ENCODE results near the gene MAP3K8. TPM values are rescaled to one million over a fixed set of nuclear protein-coding genes. Genes with fewer than 3 reads are reported as not detected.
"Not testable (repeated sequence)": the region's sequence is repeated elsewhere in the genome, so short reads cannot be mapped to it uniquely, and the experiment has no call there.

The MAP3K8 gene
- polyA plus RNA-seq, 1 donor: 2.3 TPM

DNA sequence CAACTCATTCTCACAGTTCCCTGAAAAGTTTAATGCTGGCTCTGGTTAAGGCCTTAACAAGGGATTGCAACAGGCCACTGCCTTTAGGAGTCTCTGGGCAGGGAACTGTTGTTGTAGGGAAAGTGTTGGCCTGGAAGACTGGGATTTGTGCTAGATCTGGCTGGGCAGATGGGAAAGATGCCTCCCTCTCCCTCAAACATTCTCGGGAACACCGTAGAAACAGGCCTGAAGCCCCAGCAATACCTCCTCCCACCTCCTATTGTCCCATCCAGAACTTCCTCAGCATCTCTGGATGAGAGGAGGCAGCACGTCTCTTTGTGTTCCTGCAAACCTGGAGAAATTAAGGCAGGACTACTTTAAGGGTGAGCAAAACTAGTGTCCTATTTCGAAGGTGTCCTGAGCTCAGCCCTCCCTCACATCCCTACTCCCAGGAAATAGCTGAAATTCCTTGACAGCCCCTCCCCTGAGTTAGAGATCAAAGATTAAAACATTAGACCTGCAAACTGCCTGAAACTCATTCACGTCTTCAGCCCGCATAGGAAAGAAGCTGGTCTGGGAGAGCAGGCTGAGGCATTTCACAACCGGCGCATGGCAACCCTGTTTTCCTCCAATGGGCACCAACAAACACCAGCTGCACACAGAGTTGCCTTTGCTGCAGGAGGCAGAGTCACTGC is 10.9 kb upstream of the MAP3K8 start:
- no peak for DNase-seq

DNA sequence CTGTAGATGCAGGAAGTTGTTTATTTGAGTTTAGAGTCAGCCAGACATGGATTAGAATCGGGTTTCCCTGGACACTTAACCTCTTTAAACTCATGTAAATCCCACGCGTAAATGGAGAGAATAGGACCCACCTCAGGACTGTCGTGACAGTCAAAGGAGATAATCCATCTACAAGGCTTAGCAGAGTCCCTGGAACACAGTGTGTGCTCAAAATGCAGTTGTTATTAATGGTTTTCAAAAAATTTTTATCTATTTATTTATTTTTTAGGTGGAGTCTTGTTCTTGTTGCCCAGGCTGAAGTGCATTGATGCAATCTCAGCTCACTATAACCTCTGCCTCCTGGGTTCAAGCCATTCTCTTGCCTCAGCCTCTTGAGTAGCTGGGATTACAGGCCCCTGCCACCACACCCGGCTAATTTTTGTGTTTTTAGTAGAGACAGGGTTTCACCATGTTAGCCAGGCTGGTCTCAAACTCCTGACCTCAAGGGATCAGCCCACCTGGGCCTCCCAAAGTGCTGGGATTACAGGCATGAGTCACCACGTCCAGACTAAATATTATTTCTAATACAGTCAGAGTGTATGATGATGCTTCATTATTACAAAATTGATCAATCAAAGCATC is 10.2 kb upstream of the MAP3K8 start:
- DNase-seq: not testable (repeated sequence)

DNA sequence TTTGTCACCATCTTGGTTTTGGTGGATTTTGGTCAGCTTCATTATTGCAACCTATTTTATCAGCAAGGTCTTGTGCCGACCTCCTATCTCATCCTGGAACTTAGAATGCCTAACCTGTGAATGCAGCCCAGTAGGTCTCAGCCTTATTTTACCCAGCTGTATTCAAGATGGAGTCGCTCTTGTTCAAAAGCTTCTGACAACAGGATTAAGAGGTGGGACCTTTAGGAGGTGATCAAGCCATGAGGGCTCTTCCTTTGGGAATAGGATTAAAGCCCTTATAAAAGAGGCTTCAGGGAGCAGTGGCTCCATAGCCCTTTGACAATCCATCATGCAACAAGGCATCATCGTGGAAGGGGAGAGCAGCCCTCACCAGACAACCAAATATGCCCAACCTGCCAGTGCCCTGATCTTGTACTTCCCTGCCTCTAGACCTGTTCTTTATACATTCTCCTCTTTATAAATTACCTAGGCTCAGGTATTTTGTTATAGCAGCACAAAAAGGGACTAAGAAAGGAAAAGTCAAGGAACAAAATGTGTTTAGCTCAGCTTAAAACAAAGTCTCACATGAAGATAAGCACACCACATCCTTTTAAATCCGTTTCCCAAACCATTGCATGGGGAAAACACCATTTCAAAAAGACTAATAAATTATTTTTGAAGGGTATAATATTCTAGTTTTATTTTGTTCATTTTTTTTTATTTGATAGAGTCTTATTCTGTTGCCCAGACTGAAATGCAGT is 8.5 kb upstream of the MAP3K8 start:
- DNase-seq: no peak

DNA sequence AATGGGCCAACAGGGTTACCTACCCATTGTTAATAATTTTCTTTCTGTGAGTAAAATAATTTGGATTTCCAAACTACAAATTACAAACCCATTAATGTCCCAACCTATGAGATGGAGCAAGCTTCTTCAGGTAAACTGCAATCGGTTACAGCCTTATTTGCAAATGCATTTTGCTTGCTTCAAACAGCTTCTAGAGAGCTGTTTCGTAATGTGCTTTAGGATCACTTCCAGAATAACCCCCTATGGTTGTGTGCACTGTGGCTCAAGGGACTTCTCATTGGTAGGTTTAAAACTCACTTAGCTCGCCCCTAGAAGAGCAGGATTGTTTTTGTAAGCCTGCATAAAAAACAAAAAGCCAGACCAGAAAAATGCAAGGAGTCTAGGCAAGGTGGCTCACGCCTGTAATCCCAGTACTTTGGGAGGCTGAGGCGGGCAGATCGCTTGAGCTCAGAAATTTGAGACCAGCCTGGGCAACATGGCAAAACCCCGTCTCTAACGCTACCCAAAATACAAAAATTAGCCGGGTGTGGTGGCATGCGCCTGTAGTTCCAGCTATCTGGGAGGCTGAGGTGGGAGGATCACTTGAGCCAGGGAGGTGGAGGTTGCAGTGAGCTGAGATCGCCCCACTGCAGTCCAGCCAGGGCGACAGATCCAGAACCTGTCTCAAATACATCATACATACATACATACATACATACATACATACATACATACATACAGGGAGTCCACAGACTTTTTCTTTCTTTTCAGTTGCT is 3.3 kb upstream of the MAP3K8 start:
- DNase-seq: no peak

DNA sequence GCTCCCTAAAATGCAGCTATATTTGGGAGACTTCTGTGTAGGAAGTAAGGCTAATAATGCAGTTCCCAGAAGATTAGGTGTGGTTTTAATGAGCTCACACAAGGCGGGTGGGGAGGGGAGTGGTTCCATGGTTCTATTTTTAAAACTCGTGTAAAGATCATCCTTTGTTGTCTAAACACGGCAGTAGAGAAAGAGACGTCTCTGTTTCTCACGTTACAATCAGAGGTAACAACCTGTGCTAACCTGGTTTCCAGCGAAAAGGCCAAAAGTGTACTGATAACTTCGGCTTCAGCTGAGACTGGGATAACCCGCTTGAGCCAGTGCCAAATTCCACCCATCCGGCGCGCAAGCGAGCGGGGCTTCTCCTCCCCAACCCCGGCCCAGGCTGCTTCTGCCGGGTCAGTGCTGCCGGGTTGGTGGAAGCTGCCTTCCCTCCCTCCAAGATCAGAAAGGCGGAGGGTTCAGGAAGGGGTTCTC is 2.5 kb upstream of the MAP3K8 start:
- DNase-seq: peak; percentile 36

DNA sequence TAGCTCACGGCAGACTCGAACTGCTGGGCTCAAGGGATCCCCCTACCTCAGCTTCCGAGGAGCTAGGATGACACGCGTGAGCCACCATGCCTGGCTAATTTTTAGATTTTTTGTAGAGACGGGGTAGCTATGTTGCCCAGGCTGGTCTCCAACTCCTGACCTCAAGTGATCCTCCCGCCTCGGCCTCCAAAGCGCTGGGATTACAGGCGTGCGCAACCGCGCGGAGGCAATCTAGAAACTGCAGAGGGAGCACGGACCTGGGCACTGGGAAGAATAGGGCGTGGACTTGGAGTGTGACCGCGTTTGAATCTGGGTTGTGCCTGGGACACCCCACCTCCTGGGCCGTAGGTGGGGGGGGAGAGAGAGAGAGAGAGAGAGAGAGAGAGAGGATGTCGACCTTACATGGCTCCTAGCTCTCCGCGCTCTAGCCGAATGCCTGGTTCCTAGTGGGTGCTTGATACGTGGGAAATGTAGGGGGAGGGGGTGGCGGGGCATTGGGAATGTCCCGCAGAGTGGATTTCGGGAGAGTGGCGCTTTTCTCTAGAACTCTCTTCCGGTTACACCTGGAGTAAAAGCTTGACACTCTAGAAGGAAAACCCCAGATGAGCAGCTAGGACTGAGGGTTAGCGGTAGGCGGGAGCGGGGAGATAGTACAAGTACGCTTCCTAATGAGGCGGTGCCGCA is 1.2 kb upstream of the MAP3K8 start:
- no peak for DNase-seq

DNA sequence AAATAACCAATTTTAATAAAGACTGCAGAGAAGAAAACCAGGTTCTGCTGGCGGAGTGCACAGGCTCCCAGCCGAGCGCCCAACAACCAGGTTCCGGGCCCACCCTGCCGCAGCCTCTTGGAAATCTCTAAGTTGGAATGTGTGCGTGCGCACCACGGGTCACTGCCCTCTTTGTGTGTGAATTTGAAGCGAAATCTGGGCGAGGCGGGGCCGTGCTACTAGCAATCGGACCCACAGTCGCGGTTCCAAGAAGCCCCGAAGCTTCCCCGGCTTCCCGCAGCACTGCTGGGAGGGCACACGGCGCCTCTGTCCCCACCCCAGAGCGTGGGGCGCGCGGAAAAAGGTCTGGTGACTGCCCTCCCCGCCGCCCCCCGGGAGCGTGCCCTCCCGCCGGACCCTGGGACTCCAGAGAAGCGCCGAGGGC is 666 bp upstream of the MAP3K8 start:
- peak; percentile 75 for DNase-seq

DNA sequence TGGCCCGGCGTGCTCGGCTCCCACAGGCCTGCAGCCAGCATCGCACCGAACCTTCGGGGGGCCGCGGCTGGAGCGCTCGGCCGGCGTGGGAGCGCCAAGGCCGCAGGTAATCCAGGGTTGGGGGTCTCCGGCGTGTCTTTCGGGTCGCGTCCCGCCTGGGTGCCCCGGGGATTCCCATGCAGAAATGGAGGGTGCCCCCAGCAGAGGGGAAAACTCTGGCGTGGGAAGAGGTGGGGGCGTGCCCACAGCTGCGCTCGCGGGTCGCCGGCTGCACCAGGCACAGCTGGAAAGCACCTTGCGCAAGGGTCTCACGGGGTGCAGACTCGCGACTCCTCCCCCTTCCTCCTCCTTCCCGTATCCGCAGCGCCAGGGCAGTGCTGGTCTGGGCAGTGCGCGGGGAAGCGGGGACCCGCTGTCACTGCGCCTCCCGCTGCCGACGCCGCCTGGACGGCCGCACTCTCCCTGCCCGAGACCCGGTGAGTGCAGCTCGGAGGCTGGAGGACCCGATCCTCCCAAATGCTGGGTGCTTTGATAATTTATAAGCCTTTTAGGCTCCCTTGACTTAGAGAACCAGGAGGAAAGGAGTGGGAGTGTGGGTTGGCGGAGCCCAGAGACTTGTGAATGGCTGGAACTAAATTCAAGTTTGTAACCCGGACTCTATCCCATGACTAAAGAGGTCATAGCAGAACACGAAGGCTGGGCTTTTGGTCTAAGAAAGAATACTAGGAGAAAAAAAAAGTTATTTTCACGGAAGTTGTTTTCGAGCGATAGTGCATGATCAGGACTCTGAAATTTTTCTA is 489 bp downstream of the MAP3K8 start:
- peak; percentile 82 for DNase-seq

DNA sequence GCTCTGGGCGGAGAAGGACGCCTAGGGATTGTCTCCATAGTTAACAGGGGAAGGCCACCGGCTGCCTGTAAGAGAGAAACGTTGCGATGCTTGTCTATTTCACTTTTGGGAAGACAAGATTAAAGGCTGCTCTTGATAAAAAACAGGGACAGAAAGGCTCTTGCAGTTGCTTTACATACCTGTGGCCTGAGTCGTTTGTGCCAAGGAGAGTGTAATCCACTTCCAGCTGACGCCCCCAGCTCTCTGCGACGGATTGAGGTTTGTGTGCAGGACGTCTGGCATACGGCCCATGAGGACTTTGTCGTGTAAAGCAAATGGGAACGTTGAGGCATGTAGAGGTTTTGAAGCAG is 1.1 kb downstream of the MAP3K8 start:
- no peak for DNase-seq

DNA sequence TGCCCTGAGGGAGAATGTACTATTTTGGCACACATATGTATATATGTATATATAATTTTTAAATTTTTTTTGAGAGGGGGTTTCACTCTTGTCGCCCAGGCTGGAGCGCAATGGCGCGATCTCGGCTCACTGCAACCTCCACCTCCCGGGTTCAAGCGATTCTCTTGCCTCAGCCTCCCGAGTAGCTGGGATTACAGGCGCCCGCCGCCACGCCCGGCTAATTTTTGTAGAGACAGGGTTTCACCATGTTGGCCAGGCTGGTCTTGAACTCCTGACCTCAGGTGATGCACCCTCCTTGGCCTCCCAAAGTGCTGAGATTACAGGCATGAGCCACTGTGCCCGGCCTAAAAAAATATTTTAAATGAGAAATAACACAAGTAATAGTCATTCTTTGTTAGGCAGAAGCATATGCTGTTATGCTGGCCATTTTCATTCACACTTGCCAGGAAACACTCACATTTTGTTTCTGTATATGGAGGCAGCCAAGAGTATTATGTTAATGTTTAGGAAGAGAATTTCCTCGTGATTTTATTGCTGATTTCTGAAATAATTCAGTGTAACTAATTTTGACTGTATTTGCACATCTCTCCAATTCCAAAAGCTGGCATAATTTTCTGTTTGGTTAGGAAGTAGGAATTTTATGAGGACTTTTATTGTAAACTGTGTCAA is 1.6 kb downstream of the MAP3K8 start:
- not testable (repeated sequence) for DNase-seq

DNA sequence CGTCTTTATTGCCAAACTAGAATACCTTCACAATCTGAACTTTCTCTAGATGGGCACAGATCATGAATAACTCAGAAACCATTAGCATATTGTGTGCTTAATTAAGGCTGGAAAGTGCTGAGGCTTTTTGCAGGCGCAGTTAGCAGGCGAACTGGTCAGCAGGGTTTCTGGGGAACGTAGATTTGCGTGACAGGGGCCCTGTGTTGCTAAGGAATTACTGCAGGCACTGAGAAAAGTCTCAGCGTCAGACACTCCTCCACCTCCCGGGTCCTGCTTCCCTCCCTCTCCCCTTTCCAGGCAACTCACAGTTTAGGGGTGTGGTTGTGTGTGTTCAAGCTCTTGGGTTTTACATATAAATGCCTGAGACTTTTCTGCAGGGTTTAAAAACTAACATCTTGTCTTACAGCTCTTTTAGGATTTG is 2.2 kb downstream of the MAP3K8 start:
- DNase-seq: no peak

DNA sequence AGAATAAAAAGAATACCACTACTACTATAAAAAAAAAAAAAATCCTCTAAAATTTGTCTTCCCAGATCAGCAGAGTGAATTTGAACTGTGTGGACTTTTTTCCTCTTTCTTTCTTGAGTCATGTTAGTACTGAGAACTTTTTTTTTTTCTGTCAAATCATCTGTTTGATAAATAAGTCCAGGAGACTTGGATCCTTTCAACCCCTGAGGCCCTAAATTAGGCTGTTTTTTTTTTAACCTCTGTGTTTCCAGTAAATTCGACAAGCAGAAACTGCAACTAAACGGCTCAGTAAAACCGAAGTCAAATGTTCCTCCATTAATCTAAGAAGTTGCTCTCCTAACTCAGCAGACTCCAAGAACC is 2.7 kb downstream of the MAP3K8 start:
- DNase-seq: no peak

DNA sequence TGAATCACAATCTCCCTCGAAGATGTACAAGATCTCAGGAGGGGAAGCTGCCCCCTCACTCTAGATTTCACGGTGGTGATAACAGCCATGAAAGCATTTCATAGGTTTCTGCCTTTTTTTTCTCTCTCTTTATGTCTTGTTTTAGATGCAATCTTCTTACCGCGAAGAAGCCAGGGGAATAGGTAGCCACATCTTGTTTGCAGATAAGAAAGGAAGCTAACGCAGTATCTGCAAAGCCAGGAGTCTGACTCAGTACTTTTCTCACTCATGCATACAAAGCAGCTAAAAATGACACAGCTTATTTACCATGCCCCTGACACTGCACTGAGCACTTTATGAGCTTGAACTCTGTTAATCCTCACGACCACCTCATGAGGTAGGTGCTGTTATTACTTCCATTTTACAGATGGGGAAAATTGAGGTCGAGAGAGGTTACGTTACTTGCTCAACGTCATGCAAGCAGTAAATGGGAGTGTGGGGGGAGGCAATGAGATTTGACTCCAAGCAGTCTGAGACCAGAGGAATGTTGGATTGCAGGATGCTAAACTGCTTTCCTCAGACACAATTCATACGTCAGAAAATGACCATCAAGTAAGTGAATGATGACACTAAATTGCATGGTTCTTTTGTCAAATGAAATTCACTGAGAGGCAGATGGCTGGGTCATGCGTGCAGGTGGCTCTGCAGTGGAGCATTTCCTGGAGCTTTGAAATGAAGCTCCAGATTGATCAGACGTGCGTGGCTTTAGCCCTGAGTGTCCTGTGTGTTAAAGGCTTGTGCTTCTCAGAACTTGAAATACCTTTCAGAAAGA is 3.3 kb downstream of the MAP3K8 start:
- DNase-seq: no peak

DNA sequence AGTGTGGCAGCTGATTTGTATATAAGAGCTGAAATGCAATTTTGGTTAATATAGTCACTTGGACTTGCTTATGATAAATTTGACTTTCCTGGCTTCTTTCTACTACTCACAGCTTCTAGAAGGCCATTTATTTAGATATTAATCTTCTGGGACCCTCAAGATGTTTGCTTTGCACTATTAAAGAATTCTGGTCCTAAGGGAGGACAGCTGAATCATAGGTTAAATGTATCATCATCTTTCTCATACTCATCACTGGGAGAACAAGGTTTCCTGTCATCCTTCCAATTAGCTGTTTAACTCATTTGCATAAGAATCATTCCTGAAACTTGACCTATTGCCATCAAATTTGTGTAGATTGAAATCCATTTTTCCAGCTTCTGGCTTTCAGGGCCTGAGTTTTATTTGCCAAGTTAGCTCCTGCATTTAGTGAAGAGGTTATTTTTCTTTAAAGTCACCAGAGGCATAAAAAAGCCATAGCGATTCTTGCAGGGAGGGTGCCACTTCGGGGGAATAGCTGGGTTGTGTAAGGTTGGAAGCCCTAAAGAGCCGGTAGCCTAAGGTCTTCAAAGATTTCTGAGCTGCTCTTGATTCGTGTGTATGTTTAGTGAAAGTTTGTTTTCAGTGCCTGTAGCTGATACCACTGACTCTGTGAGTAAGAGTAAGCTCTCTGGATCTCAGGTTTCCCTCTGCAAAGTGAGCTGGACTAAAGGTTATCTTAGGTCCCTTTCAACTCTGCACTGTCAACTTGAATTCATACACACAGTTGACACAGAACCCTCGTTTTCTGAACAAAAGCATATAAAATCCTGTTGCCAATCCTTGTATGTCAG is 4.3 kb downstream of the MAP3K8 start:
- no peak for DNase-seq

DNA sequence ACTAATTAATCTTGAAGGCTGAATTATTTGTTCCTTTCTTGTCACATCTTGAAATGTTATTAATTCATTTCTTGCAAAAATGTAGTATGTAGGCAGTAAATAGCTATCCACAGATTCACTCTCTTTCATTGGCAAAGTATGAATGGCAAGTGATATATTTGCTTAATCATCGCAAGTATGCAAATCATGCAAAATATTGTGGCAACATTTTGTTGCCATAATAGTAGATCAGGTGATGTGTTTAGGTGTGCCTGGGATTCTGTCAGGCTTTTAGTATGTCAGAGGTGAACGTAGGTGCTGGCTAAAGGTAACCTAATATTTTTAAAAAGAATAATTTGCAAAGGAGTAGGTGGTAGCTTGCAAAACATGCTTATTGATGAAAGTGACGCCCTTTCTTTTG is 5.9 kb downstream of the MAP3K8 start:
- no peak for DNase-seq

DNA sequence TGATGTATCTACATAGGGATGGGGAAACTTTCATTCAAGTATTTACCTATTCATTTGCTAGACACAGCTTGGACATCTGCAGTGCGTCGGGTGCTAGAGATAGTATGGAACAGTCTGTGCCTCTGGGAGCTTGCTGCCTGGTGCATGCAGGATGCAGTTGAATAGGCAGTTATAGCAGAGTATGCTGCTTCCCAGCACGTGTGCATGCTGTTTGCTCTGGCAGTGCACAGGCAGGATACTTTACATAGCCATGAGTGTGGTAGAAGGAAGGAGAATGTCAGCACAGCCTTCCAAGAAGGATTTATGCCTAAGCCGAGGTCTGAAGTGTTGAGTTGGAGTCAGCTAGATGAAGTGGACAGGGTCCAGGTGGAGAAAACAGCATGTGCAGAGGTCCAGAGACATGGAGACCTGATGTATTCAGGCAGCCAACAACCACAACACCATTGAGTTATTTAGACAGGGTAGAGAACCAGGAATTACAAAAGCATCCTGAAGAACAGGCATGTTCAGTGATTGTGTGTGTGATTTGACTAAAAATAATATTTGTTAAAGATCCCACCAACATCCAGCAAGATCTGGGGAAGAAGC is 8.1 kb downstream of the MAP3K8 start:
- no peak for DNase-seq

DNA sequence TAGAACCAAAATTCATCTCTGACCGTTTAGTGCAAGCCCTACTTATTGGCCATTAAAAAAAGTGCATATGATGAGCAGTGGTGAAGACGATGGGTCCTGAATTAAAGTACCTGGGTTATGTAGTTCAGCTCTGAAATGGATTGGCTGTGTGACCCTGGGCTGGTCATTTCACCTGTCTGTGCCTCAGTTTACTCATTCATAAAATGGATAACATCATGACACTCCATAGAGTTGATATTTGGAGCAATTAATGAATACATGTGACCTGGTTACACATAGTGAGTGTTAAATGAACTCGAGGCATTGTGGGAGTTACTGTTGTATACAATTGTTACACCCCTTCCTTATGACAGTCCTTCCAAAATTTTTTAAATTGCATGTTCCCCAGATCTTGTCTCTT is 9.1 kb downstream of the MAP3K8 start:
- DNase-seq: no peak

DNA sequence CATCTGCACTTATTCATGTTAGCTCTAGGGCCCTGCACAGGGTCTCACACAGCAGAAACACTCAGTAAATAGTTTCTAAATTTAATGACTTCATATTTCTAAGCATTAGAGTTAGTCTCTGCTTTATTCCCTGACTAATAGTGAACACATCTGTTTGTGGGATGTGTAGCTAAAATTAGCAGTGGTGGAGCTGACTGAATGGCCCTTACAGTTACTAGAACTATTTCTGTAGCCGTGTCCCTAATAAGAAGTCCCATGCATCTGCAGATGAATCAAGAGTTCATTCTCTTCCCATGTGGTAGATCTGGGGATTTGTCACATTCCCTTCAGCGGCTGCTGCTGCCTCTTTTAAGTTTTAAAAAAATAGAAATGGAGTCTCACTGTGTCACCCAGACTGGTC is 11.7 kb downstream of the MAP3K8 start:
- DNase-seq: no peak

Data from hindlimb muscle (tissue), 1 donor.